Fibroblast of lung (primary cell): ENCODE results near the gene WBP11.

ENCODE experiments used
- EZH2 ChIP-seq: IDR thresholded peaks from 2 replicates; pipeline ENCODE4 v1.5.1; 2012; ENCODE audit warnings: low read length, control low read depth, mild to moderate bottlenecking; ENCODE audit errors: missing control alignments
- TF ChIP-seq, protein P1 (sequence below), 2 donors: IDR thresholded peaks in 1 of 2; conservative IDR thresholded peaks in 1 of 2; 1 replicate in 1 of 2; 2 replicates in 1 of 2; pipeline ENCODE4 v1.5.1; 2011 to 2012; ENCODE audit warnings: low read length in 2 of 2, control low read depth in 1 of 2, inconsistent platforms in 1 of 2, low read depth in 1 of 2, mild to moderate bottlenecking in 1 of 2

DNA sequence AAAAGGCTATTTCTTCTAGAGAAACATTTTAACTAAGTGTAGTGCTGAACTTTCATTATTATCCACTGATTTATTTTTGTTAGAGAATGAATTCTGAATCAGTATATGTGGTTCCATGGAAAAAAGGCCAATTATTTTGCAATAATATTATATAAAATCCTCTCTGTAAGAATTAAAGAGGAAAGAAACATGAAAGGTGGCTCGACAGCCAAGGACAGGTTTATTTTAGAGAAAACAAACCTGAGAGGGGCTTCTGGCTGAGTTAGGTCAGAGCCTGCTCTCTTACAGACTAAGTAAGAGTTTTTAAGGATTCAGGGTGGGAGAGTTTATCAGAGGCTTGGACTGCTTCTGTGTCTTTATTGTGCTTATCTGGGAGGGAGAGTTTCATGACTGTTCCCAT, 60.2 kb downstream of the WBP11 start:
- TF ChIP-seq, protein P1, sequence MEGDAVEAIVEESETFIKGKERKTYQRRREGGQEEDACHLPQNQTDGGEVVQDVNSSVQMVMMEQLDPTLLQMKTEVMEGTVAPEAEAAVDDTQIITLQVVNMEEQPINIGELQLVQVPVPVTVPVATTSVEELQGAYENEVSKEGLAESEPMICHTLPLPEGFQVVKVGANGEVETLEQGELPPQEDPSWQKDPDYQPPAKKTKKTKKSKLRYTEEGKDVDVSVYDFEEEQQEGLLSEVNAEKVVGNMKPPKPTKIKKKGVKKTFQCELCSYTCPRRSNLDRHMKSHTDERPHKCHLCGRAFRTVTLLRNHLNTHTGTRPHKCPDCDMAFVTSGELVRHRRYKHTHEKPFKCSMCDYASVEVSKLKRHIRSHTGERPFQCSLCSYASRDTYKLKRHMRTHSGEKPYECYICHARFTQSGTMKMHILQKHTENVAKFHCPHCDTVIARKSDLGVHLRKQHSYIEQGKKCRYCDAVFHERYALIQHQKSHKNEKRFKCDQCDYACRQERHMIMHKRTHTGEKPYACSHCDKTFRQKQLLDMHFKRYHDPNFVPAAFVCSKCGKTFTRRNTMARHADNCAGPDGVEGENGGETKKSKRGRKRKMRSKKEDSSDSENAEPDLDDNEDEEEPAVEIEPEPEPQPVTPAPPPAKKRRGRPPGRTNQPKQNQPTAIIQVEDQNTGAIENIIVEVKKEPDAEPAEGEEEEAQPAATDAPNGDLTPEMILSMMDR (conservative IDR thresholded peaks at IDR 0.05 in 1 of 2, IDR thresholded peaks at IDR 0.05 in 1 of 2; ENCODE audit: low read depth in 1 of 2, low read length in 2 of 2): no peak
- no peak for TF ChIP-seq EZH2
